Liver (tissue), 3 donors: Measurements from ENCODE around the gene RPS28.

ENCODE experiments used
- ATF3 ChIP-seq: IDR thresholded peaks from 2 replicates; pipeline ENCODE4 v1.6.1; 2016; ENCODE audit warnings: antibody characterized with exemption
- CTCF ChIP-seq: fragments of 150-350 bp; IDR thresholded peaks from 2 replicates; pipeline ENCODE4 v1.5.1; 2017; ENCODE audit warnings: improper control_type of control experiment, low read depth, low read length; ENCODE audit not compliant: missing input control
- GABPA ChIP-seq, 2 donors: IDR thresholded peaks in 1 of 2; conservative IDR thresholded peaks in 1 of 2; 2 replicates each; pipeline ENCODE4 v1.6.1; 2016; ENCODE audit warnings: antibody characterized with exemption in 2 of 2, mild to moderate bottlenecking in 1 of 2, moderate library complexity in 1 of 2
- JUND ChIP-seq, 2 donors: IDR thresholded peaks; 2 replicates each; pipeline ENCODE4 v1.6.1; 2016; ENCODE audit warnings: antibody characterized with exemption in 2 of 2
- TAF1 ChIP-seq: conservative IDR thresholded peaks from 2 replicates; pipeline ENCODE4 v1.6.1; 2016; ENCODE audit warnings: antibody characterized with exemption, mild to moderate bottlenecking
- YY1 ChIP-seq: IDR thresholded peaks from 2 replicates; pipeline ENCODE4 v1.6.1; 2016; ENCODE audit warnings: antibody characterized with exemption, mild to moderate bottlenecking
- donor health status: healthy.
- donor health status: healthy.

GRCh38 chr19:8335343-8336071 is 14.2 kb downstream of the RPS28 start:
- TF ChIP-seq TAF1 (no peak), CTCF (no peak), ATF3 (no peak), YY1 (no peak), JUND (IDR thresholded peaks at IDR 0.05) (no peak), GABPA (IDR thresholded peaks at IDR 0.05 in 1 of 2, conservative IDR thresholded peaks at IDR 0.05 in 1 of 2) (no peak)
